HEK293T (cell line): ENCODE data around the gene TTC28.

Source experiments
- BHLHE40 ChIP-seq: fragments of 450-650 bp; IDR thresholded peaks from 2 replicates; pipeline ENCODE4 v1.6.1; 2016; ENCODE audit warnings: mild to moderate bottlenecking, moderate library complexity, borderline replicate concordance
- ELF4 ChIP-seq: fragments of 450-650 bp; IDR thresholded peaks from 2 replicates; pipeline ENCODE4 v1.6.1; 2017; ENCODE audit warnings: antibody characterized with exemption
- FOXA1 ChIP-seq: fragments of 450-650 bp; IDR thresholded peaks from 2 replicates; pipeline ENCODE4 v1.6.1; 2016; ENCODE audit warnings: mild to moderate bottlenecking
- FOXK2 ChIP-seq: fragments of 450-650 bp; IDR thresholded peaks from 2 replicates; pipeline ENCODE4 v1.6.1; 2016; ENCODE audit warnings: mild to moderate bottlenecking
- FOXM1 ChIP-seq: fragments of 450-650 bp; IDR thresholded peaks from 2 replicates; pipeline ENCODE4 v1.6.1; 2017; ENCODE audit warnings: mild to moderate bottlenecking, borderline replicate concordance
- L3MBTL2 ChIP-seq: fragments of 450-650 bp; conservative IDR thresholded peaks from 2 replicates; pipeline ENCODE4 v1.6.1; 2016; ENCODE audit warnings: mild to moderate bottlenecking
- NFRKB ChIP-seq: fragments of 450-650 bp; IDR thresholded peaks from 2 replicates; pipeline ENCODE4 v1.6.1; 2016; ENCODE audit warnings: mild to moderate bottlenecking, moderate library complexity
- SP1 ChIP-seq: fragments of 450-650 bp; IDR thresholded peaks from 2 replicates; pipeline ENCODE4 v1.6.1; 2017
- SUZ12 ChIP-seq: fragments of 450-650 bp; IDR thresholded peaks from 2 replicates; pipeline ENCODE4 v1.6.1; 2016; ENCODE audit warnings: mild to moderate bottlenecking
- TARDBP ChIP-seq: fragments of 450-650 bp; IDR thresholded peaks from 2 replicates; pipeline ENCODE4 v1.6.1; 2016
- ZNF384 ChIP-seq: fragments of 450-650 bp; IDR thresholded peaks from 2 replicates; pipeline ENCODE4 v1.6.1; 2016
- TF ChIP-seq, protein P1 (sequence below): fragments of 450-650 bp; IDR thresholded peaks from 2 replicates; pipeline ENCODE4 v1.6.1; 2016

DNA sequence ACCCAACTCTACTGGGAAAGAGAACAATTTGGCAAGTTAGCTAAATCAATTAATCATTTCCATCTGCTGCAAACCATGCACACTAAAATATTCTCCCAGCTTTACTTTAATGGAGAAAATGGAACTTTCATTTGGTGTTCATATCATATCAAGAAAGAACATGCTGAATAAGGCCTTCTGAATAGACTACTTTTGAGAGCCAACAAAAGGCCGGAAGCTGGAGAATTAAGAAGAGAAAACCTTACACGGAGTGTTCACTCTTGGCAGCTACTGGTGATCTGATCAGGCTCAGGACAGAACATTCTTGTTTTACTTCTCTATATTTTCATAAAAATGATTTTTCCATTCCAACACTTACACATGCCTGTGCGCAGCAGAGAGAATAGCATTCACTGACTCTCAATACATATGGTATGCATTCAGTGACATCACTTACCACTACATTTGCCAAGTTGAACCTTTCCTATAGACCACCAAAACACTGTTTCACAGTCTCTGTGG is 165.3 kb downstream of the TTC28 start:
- TF ChIP-seq L3MBTL2 = no peak
- TF ChIP-seq TARDBP = no peak
- no peak for TF ChIP-seq FOXM1
- TF ChIP-seq ELF4 = no peak
- TF ChIP-seq SP1 = no peak
- no peak for TF ChIP-seq NFRKB
- no peak for TF ChIP-seq FOXA1
- TF ChIP-seq SUZ12 = no peak
- TF ChIP-seq, protein P1, sequence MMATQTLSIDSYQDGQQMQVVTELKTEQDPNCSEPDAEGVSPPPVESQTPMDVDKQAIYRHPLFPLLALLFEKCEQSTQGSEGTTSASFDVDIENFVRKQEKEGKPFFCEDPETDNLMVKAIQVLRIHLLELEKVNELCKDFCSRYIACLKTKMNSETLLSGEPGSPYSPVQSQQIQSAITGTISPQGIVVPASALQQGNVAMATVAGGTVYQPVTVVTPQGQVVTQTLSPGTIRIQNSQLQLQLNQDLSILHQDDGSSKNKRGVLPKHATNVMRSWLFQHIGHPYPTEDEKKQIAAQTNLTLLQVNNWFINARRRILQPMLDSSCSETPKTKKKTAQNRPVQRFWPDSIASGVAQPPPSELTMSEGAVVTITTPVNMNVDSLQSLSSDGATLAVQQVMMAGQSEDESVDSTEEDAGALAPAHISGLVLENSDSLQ = no peak
- TF ChIP-seq ZNF384 = no peak
- no peak for TF ChIP-seq BHLHE40
- no peak for TF ChIP-seq FOXK2
